ENCODE results near the gene LBP. TPM values are rescaled to one million over a fixed set of nuclear protein-coding genes. Genes with fewer than 3 reads are reported as not detected.

Gene LBP
- polyA plus RNA-seq, 1 of the 3 experiments (the other 2 are of a cell fraction): 0.03 TPM

DNA sequence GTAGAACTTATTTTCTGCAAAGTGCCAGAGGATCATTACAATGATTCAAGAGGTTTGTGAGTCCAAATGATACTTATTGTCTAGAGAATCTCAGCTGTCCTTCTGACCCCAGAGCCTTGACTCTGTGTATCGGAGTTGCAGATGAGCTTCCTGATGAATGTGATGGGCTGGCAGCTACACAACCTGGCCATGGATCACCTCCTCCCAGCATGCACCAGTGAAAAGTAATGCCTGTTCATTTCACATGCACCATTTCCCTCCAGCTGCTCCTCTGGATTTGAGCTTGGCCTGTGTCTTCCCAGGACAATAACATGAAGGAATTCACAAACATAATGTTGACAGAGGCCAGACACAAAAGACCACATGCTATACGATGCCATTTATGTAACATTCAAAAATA is 58.9 kb downstream of the LBP start:
- no peak overlapping the region for H3K4me2 ChIP-seq
- H3K9me3 ChIP-seq: no peaks in the 10 kb centered on the region
- H3K4me1 ChIP-seq (ENCODE audit: control insufficient read depth in 1 of 2, insufficient read depth in 2 of 2, low read depth in 1 of 2, low read length in 1 of 2): no peaks in the 10 kb centered on the region
- H3K79me2 ChIP-seq (ENCODE audit: insufficient read depth): no peaks in the 10 kb centered on the region
- no peaks in the 10 kb centered on the region for H3K36me3 ChIP-seq (replicated peaks in 1 of 2; ENCODE audit: control insufficient read depth in 1 of 2, insufficient read depth in 2 of 2, low read length in 1 of 2)
- no peaks in the 10 kb centered on the region for H4K20me1 ChIP-seq (ENCODE audit: insufficient read depth)
- H3K9ac ChIP-seq: no peak overlapping the region
- no peaks in the 10 kb centered on the region for H3K27me3 ChIP-seq (ENCODE audit: insufficient read depth)
- ChIA-PET CTCF (interaction anchor here (0.7 to 1.4 kb wide), 6 partner anchors 12 to 183 kb away, joined by 3 to 4 read pairs (median 3); no protein-coding TSS in a partner anchor), POLR2A (no interaction called here)
- H2AFZ ChIP-seq (ENCODE audit: low read depth): no peak overlapping the region
- 93% methylated on average over 2 of the region's 2 CpGs for WGBS (ENCODE audit: low lambda C conversion rate)
- no peaks in the 10 kb centered on the region for H3F3A ChIP-seq (replicated peaks; ENCODE audit: insufficient read depth)
- H3K9me2 ChIP-seq: no peaks in the 10 kb centered on the region
- no peak overlapping the region for H3K4me3 ChIP-seq (ENCODE audit: low read depth in 2 of 2, low read length in 1 of 2)
- DNase-seq: no peak
- TF ChIP-seq CHD2 (IDR thresholded peaks at IDR 0.05; ENCODE audit: low read length, partially characterized antibody) (no peak), GABPA (IDR thresholded peaks at IDR 0.05; ENCODE audit: low read depth) (no peak), FOSL2 (IDR thresholded peaks at IDR 0.05; ENCODE audit: borderline replicate concordance, low read depth) (no peak)
- TF ChIP-seq, protein P1, sequence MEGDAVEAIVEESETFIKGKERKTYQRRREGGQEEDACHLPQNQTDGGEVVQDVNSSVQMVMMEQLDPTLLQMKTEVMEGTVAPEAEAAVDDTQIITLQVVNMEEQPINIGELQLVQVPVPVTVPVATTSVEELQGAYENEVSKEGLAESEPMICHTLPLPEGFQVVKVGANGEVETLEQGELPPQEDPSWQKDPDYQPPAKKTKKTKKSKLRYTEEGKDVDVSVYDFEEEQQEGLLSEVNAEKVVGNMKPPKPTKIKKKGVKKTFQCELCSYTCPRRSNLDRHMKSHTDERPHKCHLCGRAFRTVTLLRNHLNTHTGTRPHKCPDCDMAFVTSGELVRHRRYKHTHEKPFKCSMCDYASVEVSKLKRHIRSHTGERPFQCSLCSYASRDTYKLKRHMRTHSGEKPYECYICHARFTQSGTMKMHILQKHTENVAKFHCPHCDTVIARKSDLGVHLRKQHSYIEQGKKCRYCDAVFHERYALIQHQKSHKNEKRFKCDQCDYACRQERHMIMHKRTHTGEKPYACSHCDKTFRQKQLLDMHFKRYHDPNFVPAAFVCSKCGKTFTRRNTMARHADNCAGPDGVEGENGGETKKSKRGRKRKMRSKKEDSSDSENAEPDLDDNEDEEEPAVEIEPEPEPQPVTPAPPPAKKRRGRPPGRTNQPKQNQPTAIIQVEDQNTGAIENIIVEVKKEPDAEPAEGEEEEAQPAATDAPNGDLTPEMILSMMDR (IDR thresholded peaks at IDR 0.05): no peak
- TF ChIP-seq, protein P2, sequence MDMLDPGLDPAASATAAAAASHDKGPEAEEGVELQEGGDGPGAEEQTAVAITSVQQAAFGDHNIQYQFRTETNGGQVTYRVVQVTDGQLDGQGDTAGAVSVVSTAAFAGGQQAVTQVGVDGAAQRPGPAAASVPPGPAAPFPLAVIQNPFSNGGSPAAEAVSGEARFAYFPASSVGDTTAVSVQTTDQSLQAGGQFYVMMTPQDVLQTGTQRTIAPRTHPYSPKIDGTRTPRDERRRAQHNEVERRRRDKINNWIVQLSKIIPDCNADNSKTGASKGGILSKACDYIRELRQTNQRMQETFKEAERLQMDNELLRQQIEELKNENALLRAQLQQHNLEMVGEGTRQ (IDR thresholded peaks at IDR 0.05; ENCODE audit: borderline replicate concordance, low read depth, low read length): no peak
- no peak overlapping the region for H3K27ac ChIP-seq (ENCODE audit: low read depth in 2 of 2, low read length in 1 of 2)

DNA sequence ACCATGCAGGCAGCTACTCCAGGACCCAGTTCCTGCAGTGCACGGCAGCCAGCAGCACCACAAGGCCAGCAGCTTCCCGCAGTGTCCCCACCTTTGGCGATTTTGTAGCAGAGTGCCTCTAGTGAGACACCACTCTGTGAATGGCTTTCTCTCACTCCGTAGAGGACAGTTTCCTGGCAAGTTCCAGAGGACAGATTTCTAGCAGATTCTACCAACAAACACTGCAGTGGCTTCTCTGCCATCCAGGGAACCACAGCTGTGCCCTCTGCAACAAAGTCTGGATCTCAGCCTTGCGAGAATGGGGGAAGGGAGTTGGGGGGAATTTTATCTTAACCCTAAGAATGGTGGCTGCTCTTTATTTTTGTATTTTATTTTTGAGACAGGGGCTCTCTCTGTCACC is 60.2 kb downstream of the LBP start:
- ChIA-PET CTCF (interaction anchor here (0.7 to 1.5 kb wide), 5 partner anchors 19 to 862 kb away, joined by 3 to 4 read pairs (median 3); no protein-coding TSS in a partner anchor), POLR2A (no interaction called here)
- no peaks in the 10 kb centered on the region for H3K4me1 ChIP-seq (ENCODE audit: control insufficient read depth in 1 of 2, insufficient read depth in 2 of 2, low read depth in 1 of 2, low read length in 1 of 2)
- H3K9me3 ChIP-seq: no peaks in the 10 kb centered on the region
- DNase-seq: no peak
- TF ChIP-seq FOSL2 (IDR thresholded peaks at IDR 0.05; ENCODE audit: borderline replicate concordance, low read depth) (no peak), RAD21 (IDR thresholded peaks at IDR 0.05; ENCODE audit: low read length) (no peak), SIN3A (IDR thresholded peaks at IDR 0.05; ENCODE audit: borderline replicate concordance, low read depth, low read length) (no peak), NRF1 (IDR thresholded peaks at IDR 0.05; ENCODE audit: low read depth, low read length) (no peak)
- TF ChIP-seq, protein P3, sequence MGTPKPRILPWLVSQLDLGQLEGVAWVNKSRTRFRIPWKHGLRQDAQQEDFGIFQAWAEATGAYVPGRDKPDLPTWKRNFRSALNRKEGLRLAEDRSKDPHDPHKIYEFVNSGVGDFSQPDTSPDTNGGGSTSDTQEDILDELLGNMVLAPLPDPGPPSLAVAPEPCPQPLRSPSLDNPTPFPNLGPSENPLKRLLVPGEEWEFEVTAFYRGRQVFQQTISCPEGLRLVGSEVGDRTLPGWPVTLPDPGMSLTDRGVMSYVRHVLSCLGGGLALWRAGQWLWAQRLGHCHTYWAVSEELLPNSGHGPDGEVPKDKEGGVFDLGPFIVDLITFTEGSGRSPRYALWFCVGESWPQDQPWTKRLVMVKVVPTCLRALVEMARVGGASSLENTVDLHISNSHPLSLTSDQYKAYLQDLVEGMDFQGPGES (IDR thresholded peaks at IDR 0.05; ENCODE audit: low read depth, low read length): no peak
- TF ChIP-seq, protein P4, sequence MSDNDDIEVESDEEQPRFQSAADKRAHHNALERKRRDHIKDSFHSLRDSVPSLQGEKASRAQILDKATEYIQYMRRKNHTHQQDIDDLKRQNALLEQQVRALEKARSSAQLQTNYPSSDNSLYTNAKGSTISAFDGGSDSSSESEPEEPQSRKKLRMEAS (IDR thresholded peaks at IDR 0.05; ENCODE audit: low read depth): no peak
- TF ChIP-seq, protein P5, sequence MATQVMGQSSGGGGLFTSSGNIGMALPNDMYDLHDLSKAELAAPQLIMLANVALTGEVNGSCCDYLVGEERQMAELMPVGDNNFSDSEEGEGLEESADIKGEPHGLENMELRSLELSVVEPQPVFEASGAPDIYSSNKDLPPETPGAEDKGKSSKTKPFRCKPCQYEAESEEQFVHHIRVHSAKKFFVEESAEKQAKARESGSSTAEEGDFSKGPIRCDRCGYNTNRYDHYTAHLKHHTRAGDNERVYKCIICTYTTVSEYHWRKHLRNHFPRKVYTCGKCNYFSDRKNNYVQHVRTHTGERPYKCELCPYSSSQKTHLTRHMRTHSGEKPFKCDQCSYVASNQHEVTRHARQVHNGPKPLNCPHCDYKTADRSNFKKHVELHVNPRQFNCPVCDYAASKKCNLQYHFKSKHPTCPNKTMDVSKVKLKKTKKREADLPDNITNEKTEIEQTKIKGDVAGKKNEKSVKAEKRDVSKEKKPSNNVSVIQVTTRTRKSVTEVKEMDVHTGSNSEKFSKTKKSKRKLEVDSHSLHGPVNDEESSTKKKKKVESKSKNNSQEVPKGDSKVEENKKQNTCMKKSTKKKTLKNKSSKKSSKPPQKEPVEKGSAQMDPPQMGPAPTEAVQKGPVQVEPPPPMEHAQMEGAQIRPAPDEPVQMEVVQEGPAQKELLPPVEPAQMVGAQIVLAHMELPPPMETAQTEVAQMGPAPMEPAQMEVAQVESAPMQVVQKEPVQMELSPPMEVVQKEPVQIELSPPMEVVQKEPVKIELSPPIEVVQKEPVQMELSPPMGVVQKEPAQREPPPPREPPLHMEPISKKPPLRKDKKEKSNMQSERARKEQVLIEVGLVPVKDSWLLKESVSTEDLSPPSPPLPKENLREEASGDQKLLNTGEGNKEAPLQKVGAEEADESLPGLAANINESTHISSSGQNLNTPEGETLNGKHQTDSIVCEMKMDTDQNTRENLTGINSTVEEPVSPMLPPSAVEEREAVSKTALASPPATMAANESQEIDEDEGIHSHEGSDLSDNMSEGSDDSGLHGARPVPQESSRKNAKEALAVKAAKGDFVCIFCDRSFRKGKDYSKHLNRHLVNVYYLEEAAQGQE (IDR thresholded peaks at IDR 0.05; ENCODE audit: low read depth, low read length): no peak
- H3K36me3 ChIP-seq (replicated peaks in 1 of 2; ENCODE audit: control insufficient read depth in 1 of 2, insufficient read depth in 2 of 2, low read length in 1 of 2): no peaks in the 10 kb centered on the region
- H3F3A ChIP-seq (replicated peaks; ENCODE audit: insufficient read depth): no peaks in the 10 kb centered on the region
- no peak overlapping the region for H3K27ac ChIP-seq (ENCODE audit: low read depth in 2 of 2, low read length in 1 of 2)
- WGBS (ENCODE audit: low lambda C conversion rate): 89% methylated on average over 3 of the region's 5 CpGs
- no peak overlapping the region for H2AFZ ChIP-seq (ENCODE audit: low read depth)
- H3K4me2 ChIP-seq: no peak overlapping the region
- H4K20me1 ChIP-seq (ENCODE audit: insufficient read depth): no peaks in the 10 kb centered on the region
- H3K4me3 ChIP-seq (ENCODE audit: low read depth in 2 of 2, low read length in 1 of 2): no peak overlapping the region
- H3K9me2 ChIP-seq: no peaks in the 10 kb centered on the region
- H3K79me2 ChIP-seq (ENCODE audit: insufficient read depth): no peaks in the 10 kb centered on the region
- no peaks in the 10 kb centered on the region for H3K27me3 ChIP-seq (ENCODE audit: insufficient read depth)
- H3K9ac ChIP-seq: no peak overlapping the region
